Measurements from ENCODE around the gene MUC22.

DNA sequence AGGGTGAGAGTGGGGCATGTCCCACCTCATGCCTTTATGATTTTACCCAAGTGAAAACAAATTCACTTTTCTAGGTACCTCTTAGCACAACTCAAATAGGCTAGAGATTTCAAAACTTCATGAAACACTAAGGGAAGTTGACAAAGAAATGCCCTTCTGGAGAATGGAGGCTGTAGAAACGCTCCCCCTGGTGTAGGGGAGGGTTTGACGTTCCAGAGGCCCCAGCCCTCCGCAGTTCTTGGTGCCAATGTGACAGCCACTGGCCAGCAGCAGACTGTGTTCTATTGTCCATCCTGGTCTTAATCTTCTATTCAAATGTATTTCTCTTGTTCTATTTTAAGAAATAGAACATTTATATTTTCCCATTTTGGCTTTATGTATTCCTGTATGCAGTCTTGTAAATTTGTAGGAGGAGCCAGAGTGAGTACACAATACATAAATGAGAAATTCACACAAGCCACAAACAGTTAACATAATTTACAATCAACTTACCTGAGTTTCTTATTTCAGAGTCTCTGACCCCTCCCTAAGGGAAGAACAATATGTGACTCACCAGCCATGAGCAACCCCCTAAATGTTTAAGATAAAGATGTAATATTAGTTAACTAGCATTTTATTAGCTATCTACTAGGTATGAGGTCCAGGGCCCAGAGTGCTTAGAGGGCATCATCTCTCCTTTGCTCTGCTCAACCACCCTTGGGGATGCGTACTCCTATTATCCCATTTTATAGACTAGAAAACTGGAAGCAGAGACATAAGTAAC is 35.6 kb upstream of the MUC22 start:
- TF ChIP-seq, protein P1, sequence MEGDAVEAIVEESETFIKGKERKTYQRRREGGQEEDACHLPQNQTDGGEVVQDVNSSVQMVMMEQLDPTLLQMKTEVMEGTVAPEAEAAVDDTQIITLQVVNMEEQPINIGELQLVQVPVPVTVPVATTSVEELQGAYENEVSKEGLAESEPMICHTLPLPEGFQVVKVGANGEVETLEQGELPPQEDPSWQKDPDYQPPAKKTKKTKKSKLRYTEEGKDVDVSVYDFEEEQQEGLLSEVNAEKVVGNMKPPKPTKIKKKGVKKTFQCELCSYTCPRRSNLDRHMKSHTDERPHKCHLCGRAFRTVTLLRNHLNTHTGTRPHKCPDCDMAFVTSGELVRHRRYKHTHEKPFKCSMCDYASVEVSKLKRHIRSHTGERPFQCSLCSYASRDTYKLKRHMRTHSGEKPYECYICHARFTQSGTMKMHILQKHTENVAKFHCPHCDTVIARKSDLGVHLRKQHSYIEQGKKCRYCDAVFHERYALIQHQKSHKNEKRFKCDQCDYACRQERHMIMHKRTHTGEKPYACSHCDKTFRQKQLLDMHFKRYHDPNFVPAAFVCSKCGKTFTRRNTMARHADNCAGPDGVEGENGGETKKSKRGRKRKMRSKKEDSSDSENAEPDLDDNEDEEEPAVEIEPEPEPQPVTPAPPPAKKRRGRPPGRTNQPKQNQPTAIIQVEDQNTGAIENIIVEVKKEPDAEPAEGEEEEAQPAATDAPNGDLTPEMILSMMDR (conservative IDR thresholded peaks at IDR 0.05; ENCODE audit: low read length), result no peak
- no peak for TF ChIP-seq EZH2phosphoT487 (IDR thresholded peaks at IDR 0.05; ENCODE audit: borderline replicate concordance)
